HepG2 (cell line): ENCODE results near the gene KLHL30. TPM values are rescaled to one million over a fixed set of nuclear protein-coding genes. Genes with fewer than 3 reads are reported as not detected.

Experiments
- DMTF1 ChIP-seq: sonication (generic); formaldehyde crosslinking; IDR thresholded peaks from 2 replicates; pipeline ENCODE4 v1.4.0; 2020; ENCODE audit warnings: mild to moderate bottlenecking, missing genetic modification reagents
- FOXP1 ChIP-seq, 2 experiments: fragments of 450-650 bp in 1 of 2; IDR thresholded peaks; 2 replicates each; pipeline ENCODE4 v1.6.1; 2017 to 2018; ENCODE audit warnings: antibody characterized with exemption in 1 of 2
- HNRNPUL1 ChIP-seq: fragments of 200-400 bp; formaldehyde crosslinking; IDR thresholded peaks from 2 replicates; pipeline ENCODE4 v1.6.1; 2017; ENCODE audit warnings: low read depth, mild to moderate bottlenecking, low read length, moderate library complexity
- ISL2 ChIP-seq: sonication (generic); formaldehyde crosslinking; IDR thresholded peaks from 2 replicates; pipeline ENCODE4 v1.5.0; 2020; ENCODE audit warnings: missing genetic modification reagents
- KDM1A ChIP-seq: IDR thresholded peaks from 2 replicates; pipeline ENCODE4 v1.6.1; 2016; ENCODE audit warnings: missing compliant biosample characterization
- KMT2A ChIP-seq: sonication (generic); formaldehyde crosslinking; IDR thresholded peaks from 2 replicates; pipeline ENCODE4 v1.4.0; 2020; ENCODE audit warnings: missing genetic modification reagents
- MEIS1 ChIP-seq: sonication (generic); formaldehyde crosslinking; IDR thresholded peaks from 2 replicates; pipeline ENCODE4 v1.9.0; 2021; ENCODE audit warnings: mild to moderate bottlenecking, missing genetic modification reagents, moderate library complexity, borderline replicate concordance
- MYNN ChIP-seq: sonication (generic); formaldehyde crosslinking; IDR thresholded peaks from 2 replicates; pipeline ENCODE4 v1.4.0; 2020; ENCODE audit warnings: mild to moderate bottlenecking, low read depth, missing genetic modification reagents
- SMARCC2 ChIP-seq: fragments of 450-650 bp; IDR thresholded peaks from 2 replicates; pipeline ENCODE4 v1.6.1; 2017; ENCODE audit warnings: antibody characterized with exemption, mild to moderate bottlenecking
- SRY ChIP-seq: sonication (generic); formaldehyde crosslinking; IDR thresholded peaks from 2 replicates; pipeline ENCODE4 v1.8.0; 2022; ENCODE audit warnings: mild to moderate bottlenecking, missing genetic modification reagents
- ZBTB25 ChIP-seq: IDR thresholded peaks from 2 replicates; pipeline ENCODE4 v1.6.1; 2018; ENCODE audit warnings: missing genetic modification reagents
- ZBTB39 ChIP-seq: sonication (generic); formaldehyde crosslinking; IDR thresholded peaks from 2 replicates; pipeline ENCODE4 v1.5.0; 2020; ENCODE audit warnings: missing genetic modification reagents
- ZFP41 ChIP-seq: sonication (generic); formaldehyde crosslinking; IDR thresholded peaks from 2 replicates; pipeline ENCODE4 v1.4.0; 2020; ENCODE audit warnings: mild to moderate bottlenecking, missing genetic modification reagents, borderline replicate concordance
- ZKSCAN8 ChIP-seq: IDR thresholded peaks from 2 replicates; pipeline ENCODE4 v1.6.1; 2016; ENCODE audit warnings: borderline replicate concordance, missing genetic modification reagents, missing compliant biosample characterization
- ZNF12 ChIP-seq: sonication (generic); formaldehyde crosslinking; IDR thresholded peaks from 2 replicates; pipeline ENCODE4 v1.5.0; 2020; ENCODE audit warnings: missing genetic modification reagents
- ZNF296 ChIP-seq: sonication (generic); formaldehyde crosslinking; conservative IDR thresholded peaks from 2 replicates; pipeline ENCODE4 v1.5.0; 2020; ENCODE audit warnings: mild to moderate bottlenecking, missing genetic modification reagents
- ZNF570 ChIP-seq: sonication (generic); formaldehyde crosslinking; IDR thresholded peaks from 2 replicates; pipeline ENCODE4 v1.4.0; 2020; ENCODE audit warnings: mild to moderate bottlenecking, missing genetic modification reagents, borderline replicate concordance
- ZNF580 ChIP-seq: IDR thresholded peaks from 2 replicates; pipeline ENCODE4 v1.6.1; 2016; ENCODE audit warnings: low read depth, borderline replicate concordance
- ZNF605 ChIP-seq: sonication (generic); formaldehyde crosslinking; IDR thresholded peaks from 2 replicates; pipeline ENCODE4 v1.8.0; 2022; ENCODE audit warnings: mild to moderate bottlenecking, missing genetic modification reagents
- ZNF737 ChIP-seq: sonication (generic); formaldehyde crosslinking; IDR thresholded peaks from 2 replicates; pipeline ENCODE4 v1.5.0; 2020; ENCODE audit warnings: missing genetic modification reagents, mild to moderate bottlenecking, borderline replicate concordance
- ZUFSP ChIP-seq: sonication (generic); formaldehyde crosslinking; IDR thresholded peaks from 2 replicates; pipeline ENCODE4 v1.9.0; 2021; ENCODE audit warnings: missing genetic modification reagents, mild to moderate bottlenecking, borderline replicate concordance
- polyA plus RNA-seq, 8 experiments: library from polyadenylated mRNA; depleted of rRNA in 3 of 8; stranded (reverse) in 7 of 8; unstranded in 1 of 8; fragments of >200 nt; fragmentation: Illumina TruSeq in 4 of 8; extraction: Trizol in 4 of 8; gene quantifications; 2 replicates each; pipeline versions ENCODE4 v1.2.1 to v1.2.3, GENCODE V29; 2011 to 2016; ENCODE audit warnings: low read depth in 4 of 8, missing spikeins in 1 of 8, mixed read lengths in 1 of 8; ENCODE audit not compliant: insufficient read depth in 1 of 8
- total RNA-seq, 5 experiments: library from RNA; depleted of rRNA; stranded (reverse); fragments of >200 nt; fragmentation: Illumina TruSeq; extraction: Trizol; gene quantifications; 2 replicates each; pipeline ENCODE4 v1.2.3, GENCODE V29; 2016; ENCODE audit warnings: low read depth in 1 of 5

KLHL30 gene
- total and polyA plus RNA-seq, 2 of the 13 experiments (the other 11 are each of a cell fraction or from before 2014, with no cell fraction given): 0.05 TPM; not detected in 1

GRCh38 chr2:238107525-238108422 is 30.7 kb upstream of the KLHL30 start (continued):
- peak; percentile 31; the same call in 1 of the 2 replicates for TF ChIP-seq ZNF580 (CRISPR knock-in tag)
- peak; percentile 86; the same call in 1 of the 2 replicates for TF ChIP-seq ZBTB25 (CRISPR knock-in tag)
- TF ChIP-seq DMTF1 (CRISPR knock-in tag): no peak
- TF ChIP-seq MYNN (CRISPR knock-in tag): peak; percentile 76; the same call in 1 of the 2 replicates
- TF ChIP-seq SRY: no peak
- no peak for TF ChIP-seq ZFP41 (CRISPR knock-in tag)
- TF ChIP-seq ZNF12: no peak
- 0 out of 2 replicates have a peak, but pooled peaks have one; percentile 48 for TF ChIP-seq ZNF605 (CRISPR knock-in tag)
- TF ChIP-seq MEIS1: no peak
- no peak for TF ChIP-seq FOXP1 (IDR thresholded peaks at IDR 0.05)
- no peak; the same call in 1 of the 2 replicates for TF ChIP-seq FOXP1 (CRISPR knock-in tag; IDR thresholded peaks at IDR 0.05)
- no peak for TF ChIP-seq ZKSCAN8 (CRISPR knock-in tag)
- TF ChIP-seq HNRNPUL1: no peak
- TF ChIP-seq SMARCC2: no peak
- TF ChIP-seq ZNF737 (CRISPR knock-in tag): peak; percentile 94; the same call in 1 of the 2 replicates
- TF ChIP-seq ZNF296 (CRISPR knock-in tag): peak; percentile 63; the same call in 1 of the 2 replicates
- peak; percentile 55; the same call in 1 of the 2 replicates for TF ChIP-seq ISL2
- TF ChIP-seq ZUFSP: no peak
- TF ChIP-seq KMT2A (CRISPR knock-in tag): peak; percentile 64; the same call in 1 of the 2 replicates
- TF ChIP-seq ZBTB39: no peak
- TF ChIP-seq KDM1A (CRISPR knock-in tag): 0 out of 2 replicates have a peak, but pooled peaks have one; percentile 3
- TF ChIP-seq ZNF570: 0 out of 2 replicates have a peak, but pooled peaks have one; percentile 74
